H9 (cell line): Measurements from ENCODE around the gene MTCH1. TPM values are rescaled to one million over a fixed set of nuclear protein-coding genes. Genes with fewer than 3 reads are reported as not detected.

ENCODE experiments used
- DNase-seq: peaks from one replicate; pipeline ENCODE4 v3.0.0-alpha.2; 2017
- H2AFZ ChIP-seq: one replicate; pipeline ENCODE4 v1.6.1; 2013; ENCODE audit warnings: mild to moderate bottlenecking, low read length, control low read depth, moderate library complexity
- H2AK5ac ChIP-seq: 2 replicates; pipeline ENCODE4 v1.6.1; 2013; ENCODE audit warnings: low read length, control low read depth, mixed read lengths; ENCODE audit not compliant: insufficient read length
- H2BK120ac ChIP-seq: one replicate; pipeline ENCODE4 v1.6.1; 2013; ENCODE audit warnings: low read depth, mild to moderate bottlenecking, low read length, control low read depth, inconsistent platforms; ENCODE audit not compliant: poor library complexity, severe bottlenecking
- H2BK12ac ChIP-seq: 2 replicates; pipeline ENCODE4 v1.6.1; 2013; ENCODE audit warnings: low read length, control low read depth, mixed read lengths, low read depth; ENCODE audit not compliant: insufficient read length
- H2BK15ac ChIP-seq: 2 replicates; pipeline ENCODE4 v1.6.1; 2013; ENCODE audit warnings: low read depth, low read length, control low read depth
- H2BK20ac ChIP-seq: one replicate; pipeline ENCODE4 v1.6.1; 2013; ENCODE audit warnings: low read depth, mild to moderate bottlenecking, low read length, control low read depth, inconsistent platforms; ENCODE audit not compliant: poor library complexity, severe bottlenecking
- H2BK5ac ChIP-seq: 2 replicates; pipeline ENCODE4 v1.6.1; 2013; ENCODE audit warnings: low read length, control low read depth, mixed read lengths; ENCODE audit not compliant: insufficient read length
- H3K14ac ChIP-seq: 2 replicates; pipeline ENCODE4 v1.6.1; 2013; ENCODE audit warnings: low read length, control low read depth; ENCODE audit not compliant: insufficient read depth
- H3K18ac ChIP-seq: 2 replicates; pipeline ENCODE4 v1.6.1; 2013; ENCODE audit warnings: low read depth, mild to moderate bottlenecking, mixed read lengths, low read length, control low read depth; ENCODE audit not compliant: insufficient read length
- H3K23ac ChIP-seq: 2 replicates; pipeline ENCODE4 v1.6.1; 2013; ENCODE audit warnings: low read length, control low read depth, mixed read lengths, low read depth; ENCODE audit not compliant: insufficient read length
- H3K23me2 ChIP-seq: 2 replicates; pipeline ENCODE4 v1.6.1; 2013; ENCODE audit warnings: low read depth, mild to moderate bottlenecking, mixed read lengths, low read length, control low read depth; ENCODE audit not compliant: insufficient read length, poor library complexity, severe bottlenecking
- H3K27ac ChIP-seq: 2 replicates; pipeline ENCODE4 v1.5.1; 2013; ENCODE audit warnings: low read length, control low read depth, mixed read lengths, low read depth; ENCODE audit not compliant: insufficient read length
- H3K27me3 ChIP-seq: 2 replicates; pipeline ENCODE4 v1.6.1; 2013; ENCODE audit warnings: low read length, control low read depth, inconsistent platforms; ENCODE audit not compliant: insufficient read depth
- H3K4ac ChIP-seq: 2 replicates; pipeline ENCODE4 v1.6.1; 2013; ENCODE audit warnings: low read depth, mild to moderate bottlenecking, control low read depth, inconsistent platforms, low read length, moderate library complexity
- H3K4me1 ChIP-seq: 2 replicates; pipeline ENCODE4 v1.6.1; 2013; ENCODE audit warnings: low read length, control low read depth, inconsistent platforms; ENCODE audit not compliant: insufficient read depth
- H3K4me2 ChIP-seq: 2 replicates; pipeline ENCODE4 v1.6.1; 2013; ENCODE audit warnings: low read length, control low read depth, mixed read lengths; ENCODE audit not compliant: insufficient read length, insufficient read depth
- H3K56ac ChIP-seq: 2 replicates; pipeline ENCODE4 v1.6.1; 2013; ENCODE audit warnings: low read depth, mild to moderate bottlenecking, mixed read lengths, low read length, control low read depth; ENCODE audit not compliant: insufficient read length
- H3K79me1 ChIP-seq: 2 replicates; pipeline ENCODE4 v1.6.1; 2013; ENCODE audit warnings: low read depth, mild to moderate bottlenecking, moderate library complexity, low read length, control low read depth, inconsistent platforms; ENCODE audit not compliant: insufficient read depth, poor library complexity, severe bottlenecking
- H3K79me2 ChIP-seq: 2 replicates; pipeline ENCODE4 v1.6.1; 2013; ENCODE audit warnings: low read length, control low read depth, inconsistent platforms; ENCODE audit not compliant: insufficient read depth
- H3K9ac ChIP-seq: 2 replicates; pipeline ENCODE4 v1.6.1; 2013; ENCODE audit warnings: low read length, control low read depth, mixed read lengths; ENCODE audit not compliant: insufficient read length; ENCODE audit errors: extremely low read depth
- H3K9me3 ChIP-seq: one replicate; pipeline ENCODE4 v1.6.1; 2013; ENCODE audit warnings: low read depth, low read length, inconsistent platforms; ENCODE audit not compliant: control insufficient read depth
- H3T11ph ChIP-seq: one replicate; pipeline ENCODE4 v1.6.1; 2013; ENCODE audit warnings: mild to moderate bottlenecking, low read length, control low read depth, inconsistent platforms
- H4K20me1 ChIP-seq: one replicate; pipeline ENCODE4 v1.6.1; 2013; ENCODE audit not compliant: control insufficient read depth, insufficient read length, insufficient read depth
- H4K5ac ChIP-seq: 2 replicates; pipeline ENCODE4 v1.6.1; 2013; ENCODE audit warnings: low read depth, mild to moderate bottlenecking, mixed read lengths, low read length, control low read depth; ENCODE audit not compliant: insufficient read length
- H4K8ac ChIP-seq: replicated peaks from 2 replicates; pipeline ENCODE4 v1.6.1; 2013; ENCODE audit warnings: low read length, control low read depth, mixed read lengths, low read depth; ENCODE audit not compliant: insufficient read length
- H4K91ac ChIP-seq: 2 replicates; pipeline ENCODE4 v1.6.1; 2013; ENCODE audit warnings: low read depth, mild to moderate bottlenecking, moderate library complexity, mixed read lengths, low read length, control low read depth; ENCODE audit not compliant: insufficient read length
- H3K27ac Mint-ChIP-seq, 3 experiments: 2 replicates in 2 of 3; 3 replicates in 1 of 3; pipeline ENCODE4 v1.8.0; 2020 to 2021; ENCODE audit warnings: mixed read lengths in 3 of 3, mild to moderate bottlenecking in 1 of 3, moderate library complexity in 1 of 3
- H3K27me3 Mint-ChIP-seq: 2 replicates; pipeline ENCODE4 v1.8.0; 2021; ENCODE audit warnings: low read depth, mild to moderate bottlenecking, moderate library complexity, mixed read lengths
- H3K36me3 Mint-ChIP-seq, 3 experiments: 2 replicates in 2 of 3; 3 replicates in 1 of 3; pipeline ENCODE4 v1.8.0; 2020 to 2021; ENCODE audit warnings: low read depth in 3 of 3, mixed read lengths in 3 of 3; ENCODE audit not compliant: insufficient read depth in 1 of 3
- H3K4me1 Mint-ChIP-seq, 2 experiments: 2 replicates each; pipeline ENCODE4 v1.8.0; 2020; ENCODE audit warnings: mixed read lengths in 2 of 2
- H3K4me3 Mint-ChIP-seq, 2 experiments: 2 replicates in 1 of 2; 3 replicates in 1 of 2; pipeline ENCODE4 v1.8.0; 2020 to 2021; ENCODE audit warnings: mild to moderate bottlenecking in 2 of 2, mixed read lengths in 2 of 2, moderate library complexity in 1 of 2
- H3K9me3 Mint-ChIP-seq, 2 experiments: 2 replicates in 1 of 2; 3 replicates in 1 of 2; pipeline ENCODE4 v1.8.0; 2020; ENCODE audit warnings: mild to moderate bottlenecking in 2 of 2, mixed read lengths in 2 of 2, moderate library complexity in 1 of 2
- CTCF ChIP-seq: fragments of 200-600 bp; sonication (generic); conservative IDR thresholded peaks from 3 replicates; pipeline ENCODE4 v1.8.0; 2021; ENCODE audit warnings: antibody characterized with exemption, mild to moderate bottlenecking
- WGBS: extraction: QIAGEN DNeasy Blood & Tissue Kit; methylation state at CpG from one replicate; pipeline ENCODE4 v1.1.7; 2013; ENCODE audit warnings: missing lambda C conversion rate, low lambda C conversion rate, mixed read lengths; ENCODE audit not compliant: insufficient read length; ENCODE audit errors: extremely low coverage; 5-methylcytosine and 5-hydroxymethylcytosine counted together
- total RNA-seq: library from RNA; stranded (reverse); gene quantifications from 2 replicates; pipeline ENCODE4 v1.2.1, GENCODE V29; 2021

MTCH1 gene
- total RNA-seq, 1 experiment from 2014 or later, result 200 TPM

GRCh38 chr6:37033255-37033654 lies 47.3 kb upstream of the MTCH1 start:
- Mint-ChIP-seq H3K4me1 (0 out of 4 replicates have a peak, but pooled peaks cover 0 to 3% of the 10 kb centered on the region in 2 experiments), H3K4me3 (no peak overlapping the region; a peak in 1 of 5 replicates), H3K27ac (no peak overlapping the region), H3K36me3 (peaks cover 0 to 9% (median 4%) of the 10 kb centered on the region in 3 experiments; a peak in 6 of 7 replicates), H3K27me3 (no peaks in the 10 kb centered on the region), H3K9me3 (peaks cover 8 to 11% of the 10 kb centered on the region in 2 experiments)
- Histone ChIP-seq H4K20me1 (no peaks in the 10 kb centered on the region), H3T11ph (no peak overlapping the region), H3K23ac (no peak overlapping the region), H2BK120ac (no peak overlapping the region), H3K9ac (no peak overlapping the region), H3K14ac (no peak overlapping the region), H4K91ac (no peak overlapping the region), H2AFZ (no peak overlapping the region), H2BK12ac (no peak overlapping the region), H2BK5ac (no peak overlapping the region), H3K56ac (no peak overlapping the region), H3K4ac (no peak overlapping the region), H3K79me2 (no peaks in the 10 kb centered on the region), H3K79me1 (no peaks in the 10 kb centered on the region), H4K8ac (no peak overlapping the region), H2AK5ac (no peak overlapping the region), H3K18ac (no peak overlapping the region), H3K23me2 (no peaks in the 10 kb centered on the region), H3K27ac (no peak overlapping the region), H3K27me3 (no peaks in the 10 kb centered on the region), H4K5ac (no peak overlapping the region), H2BK20ac (no peak overlapping the region), H2BK15ac (no peak overlapping the region), H3K4me1 (no peaks in the 10 kb centered on the region), H3K9me3 (no peaks in the 10 kb centered on the region), H3K4me2 (no peak overlapping the region)
- TF ChIP-seq CTCF, result no peak
- no CpG with 5 or more reads among the region's 7 CpGs for WGBS
- no peak for DNase-seq
